ENCODE results near the gene LRRTM3.

- TF ChIP-seq NFIC (IDR thresholded peaks at IDR 0.05) (no peak), YY1 (IDR thresholded peaks at IDR 0.05; ENCODE audit: low read depth) (no peak), CREB1 (IDR thresholded peaks at IDR 0.05; ENCODE audit: low read depth) (no peak), TEAD4 (IDR thresholded peaks at IDR 0.05) (no peak), REST (IDR thresholded peaks at IDR 0.05; ENCODE audit: low read depth) (no peak), ZBTB7A (IDR thresholded peaks at IDR 0.05; ENCODE audit: low read depth) (no peak), TAF1 (IDR thresholded peaks at IDR 0.05; ENCODE audit: low read depth) (no peak), MAX (IDR thresholded peaks at IDR 0.05) (no peak)
These were observed 43.6 kb upstream of the LRRTM3 start for GRCh38 chr10:66882271-66882670.
